ENCODE results near the gene HARBI1. TPM values are rescaled to one million over a fixed set of nuclear protein-coding genes. Genes with fewer than 3 reads are reported as not detected.

Gene HARBI1
- total RNA-seq, 1 experiment from 2014 or later, result 6.3 TPM

GRCh38 chr11:46659908-46660307 is 42.9 kb upstream of the HARBI1 start:
- Histone ChIP-seq H2BK20ac (ENCODE audit: low read depth, low read length, poor library complexity, severe bottlenecking) (no peak overlapping the region), H3K23me2 (ENCODE audit: insufficient read length, low read depth, low read length, poor library complexity, severe bottlenecking) (no peaks in the 10 kb centered on the region), H3K56ac (ENCODE audit: insufficient read length, low read depth, low read length) (no peak overlapping the region), H2AK5ac (ENCODE audit: insufficient read length, low read length) (no peak overlapping the region), H3K9ac (ENCODE audit: extremely low read depth, insufficient read length, low read length) (no peak overlapping the region), H3K27ac (ENCODE audit: insufficient read length, low read depth, low read length) (no peak overlapping the region), H3K9me3 (ENCODE audit: control insufficient read depth, low read depth, low read length) (no peaks in the 10 kb centered on the region), H2BK120ac (ENCODE audit: low read depth, low read length, poor library complexity, severe bottlenecking) (no peak overlapping the region), H4K8ac (replicated peaks; ENCODE audit: insufficient read length, low read depth, low read length) (no peak overlapping the region), H3K27me3 (ENCODE audit: insufficient read depth, low read length) (no peaks in the 10 kb centered on the region), H3K14ac (ENCODE audit: insufficient read depth, low read length) (no peak overlapping the region), H2AFZ (ENCODE audit: low read length) (no peak overlapping the region), H2BK5ac (ENCODE audit: insufficient read length, low read length) (no peak overlapping the region), H4K20me1 (ENCODE audit: control insufficient read depth, insufficient read depth, insufficient read length) (no peaks in the 10 kb centered on the region), H3K79me1 (ENCODE audit: insufficient read depth, low read depth, low read length, poor library complexity, severe bottlenecking) (no peaks in the 10 kb centered on the region), H2BK15ac (ENCODE audit: low read depth, low read length) (no peak overlapping the region), H3K23ac (ENCODE audit: insufficient read length, low read depth, low read length) (no peak overlapping the region), H4K5ac (ENCODE audit: insufficient read length, low read depth, low read length) (no peak overlapping the region), H3K18ac (ENCODE audit: insufficient read length, low read depth, low read length) (no peak overlapping the region), H3K79me2 (ENCODE audit: insufficient read depth, low read length) (no peaks in the 10 kb centered on the region), H3K4me2 (ENCODE audit: insufficient read depth, insufficient read length, low read length) (no peak overlapping the region), H3T11ph (ENCODE audit: low read length) (no peak overlapping the region), H4K91ac (ENCODE audit: insufficient read length, low read depth, low read length) (no peak overlapping the region), H2BK12ac (ENCODE audit: insufficient read length, low read depth, low read length) (no peak overlapping the region), H3K4me1 (ENCODE audit: insufficient read depth, low read length) (no peaks in the 10 kb centered on the region), H3K4ac (ENCODE audit: low read depth, low read length) (no peak overlapping the region)
- peak overlapping the region in 1 of 3 experiments; percentile 6; a peak in 1 of 7 replicates for H3K27ac Mint-ChIP-seq
- no peaks in the 10 kb centered on the region for H3K4me1 Mint-ChIP-seq
- H3K9me3 Mint-ChIP-seq, result no peaks in the 10 kb centered on the region
- no peak for TF ChIP-seq CTCF (conservative IDR thresholded peaks at IDR 0.05)
- peaks cover 18 to 77% (median 65%) of the 10 kb centered on the region in 3 experiments; a peak in 6 of 7 replicates for H3K36me3 Mint-ChIP-seq (ENCODE audit: insufficient read depth in 1 of 3, low read depth in 3 of 3)
- H3K4me3 Mint-ChIP-seq, result no peak overlapping the region
- no CpG with 5 or more reads among the region's 1 CpG for WGBS (ENCODE audit: extremely low coverage, insufficient read length, low lambda C conversion rate)
- H3K27me3 Mint-ChIP-seq (ENCODE audit: low read depth), result no peaks in the 10 kb centered on the region
- no peak for DNase-seq
